ENCODE measurements around the gene EXOC3L2. TPM values are rescaled to one million over a fixed set of nuclear protein-coding genes. Genes with fewer than 3 reads are reported as not detected.

EXOC3L2 gene
- total RNA-seq, 1 experiment from 2014 or later, result not detected

DNA sequence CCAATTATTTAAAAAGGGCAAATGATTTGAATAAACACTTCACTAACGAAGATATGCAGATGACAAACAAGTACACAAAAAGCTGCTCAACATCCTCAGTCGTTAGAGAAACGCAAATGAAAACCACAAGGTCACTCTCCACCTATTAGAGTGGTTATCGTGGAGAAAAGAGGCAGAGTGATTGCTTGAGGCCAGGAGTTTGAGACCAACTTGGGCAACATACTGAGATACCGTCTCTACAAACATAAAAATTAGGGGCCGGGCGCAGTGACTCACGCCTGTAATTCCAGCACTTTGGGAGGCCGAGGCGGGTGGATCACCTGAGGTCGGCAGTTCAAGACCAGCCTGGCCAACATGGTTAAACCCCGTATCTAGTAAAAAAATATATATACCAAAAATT is 39.4 kb downstream of the EXOC3L2 start:
- intact Hi-C loops (cut with micrococcal nuclease), result no loop called here
- no peak overlapping the region for H3K9ac ChIP-seq (ENCODE audit: low read length)
- no peaks in the 10 kb centered on the region for H3K79me2 ChIP-seq (ENCODE audit: insufficient read depth, low read length)
- no peak overlapping the region for H3K27ac ChIP-seq (ENCODE audit: low read depth, low read length)
- no peak overlapping the region for H3K4me3 ChIP-seq (replicated peaks in 1 of 2; ENCODE audit: low read depth in 1 of 2, low read length in 2 of 2)
- no TSS peak for BruUV-seq (replicated peaks)
- no peaks in the 10 kb centered on the region for H3K36me3 ChIP-seq (ENCODE audit: control insufficient read depth in 1 of 2, insufficient read depth in 2 of 2, low read length in 2 of 2)
- no peak overlapping the region for H2AFZ ChIP-seq (ENCODE audit: low read depth, low read length, poor library complexity, severe bottlenecking)
- ATAC-seq (no peak), DNase-seq (ENCODE audit: low read depth, low spot score) (no peak)
- TF ChIP-seq FOSL1 (IDR thresholded peaks at IDR 0.05; ENCODE audit: low read depth) (no peak), POLR2A (IDR thresholded peaks at IDR 0.05; ENCODE audit: borderline replicate concordance, extremely low read depth, insufficient read depth, insufficient read length) (no peak), CEBPB (IDR thresholded peaks at IDR 0.05; ENCODE audit: low read depth) (no peak), TCF7L2 (IDR thresholded peaks at IDR 0.05; ENCODE audit: borderline replicate concordance, extremely low read depth, insufficient read depth, insufficient read length) (no peak), ZNF274 (IDR thresholded peaks at IDR 0.05; ENCODE audit: low read depth, low read length) (no peak), EZH2phosphoT487 (IDR thresholded peaks at IDR 0.05; ENCODE audit: borderline replicate concordance) (no peak), JUND (IDR thresholded peaks at IDR 0.05) (no peak), CBX3 (IDR thresholded peaks at IDR 0.05; ENCODE audit: low read depth) (no peak), EZH2 (IDR thresholded peaks at IDR 0.05) (no peak), SP1 (IDR thresholded peaks at IDR 0.05; ENCODE audit: low read depth) (no peak), SIN3A (IDR thresholded peaks at IDR 0.05; ENCODE audit: low read depth) (no peak), RAD21 (IDR thresholded peaks at IDR 0.05; ENCODE audit: low read depth) (no peak), ZFX (IDR thresholded peaks at IDR 0.05) (no peak)
- TF ChIP-seq, protein P1, sequence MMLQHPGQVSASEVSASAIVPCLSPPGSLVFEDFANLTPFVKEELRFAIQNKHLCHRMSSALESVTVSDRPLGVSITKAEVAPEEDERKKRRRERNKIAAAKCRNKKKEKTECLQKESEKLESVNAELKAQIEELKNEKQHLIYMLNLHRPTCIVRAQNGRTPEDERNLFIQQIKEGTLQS (IDR thresholded peaks at IDR 0.05), result no peak
- TF ChIP-seq, protein P2, sequence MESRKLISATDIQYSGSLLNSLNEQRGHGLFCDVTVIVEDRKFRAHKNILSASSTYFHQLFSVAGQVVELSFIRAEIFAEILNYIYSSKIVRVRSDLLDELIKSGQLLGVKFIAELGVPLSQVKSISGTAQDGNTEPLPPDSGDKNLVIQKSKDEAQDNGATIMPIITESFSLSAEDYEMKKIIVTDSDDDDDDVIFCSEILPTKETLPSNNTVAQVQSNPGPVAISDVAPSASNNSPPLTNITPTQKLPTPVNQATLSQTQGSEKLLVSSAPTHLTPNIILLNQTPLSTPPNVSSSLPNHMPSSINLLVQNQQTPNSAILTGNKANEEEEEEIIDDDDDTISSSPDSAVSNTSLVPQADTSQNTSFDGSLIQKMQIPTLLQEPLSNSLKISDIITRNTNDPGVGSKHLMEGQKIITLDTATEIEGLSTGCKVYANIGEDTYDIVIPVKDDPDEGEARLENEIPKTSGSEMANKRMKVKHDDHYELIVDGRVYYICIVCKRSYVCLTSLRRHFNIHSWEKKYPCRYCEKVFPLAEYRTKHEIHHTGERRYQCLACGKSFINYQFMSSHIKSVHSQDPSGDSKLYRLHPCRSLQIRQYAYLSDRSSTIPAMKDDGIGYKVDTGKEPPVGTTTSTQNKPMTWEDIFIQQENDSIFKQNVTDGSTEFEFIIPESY (IDR thresholded peaks at IDR 0.05; ENCODE audit: extremely low read depth, insufficient replicate concordance, low read length), result no peak
- TF ChIP-seq, protein P3, sequence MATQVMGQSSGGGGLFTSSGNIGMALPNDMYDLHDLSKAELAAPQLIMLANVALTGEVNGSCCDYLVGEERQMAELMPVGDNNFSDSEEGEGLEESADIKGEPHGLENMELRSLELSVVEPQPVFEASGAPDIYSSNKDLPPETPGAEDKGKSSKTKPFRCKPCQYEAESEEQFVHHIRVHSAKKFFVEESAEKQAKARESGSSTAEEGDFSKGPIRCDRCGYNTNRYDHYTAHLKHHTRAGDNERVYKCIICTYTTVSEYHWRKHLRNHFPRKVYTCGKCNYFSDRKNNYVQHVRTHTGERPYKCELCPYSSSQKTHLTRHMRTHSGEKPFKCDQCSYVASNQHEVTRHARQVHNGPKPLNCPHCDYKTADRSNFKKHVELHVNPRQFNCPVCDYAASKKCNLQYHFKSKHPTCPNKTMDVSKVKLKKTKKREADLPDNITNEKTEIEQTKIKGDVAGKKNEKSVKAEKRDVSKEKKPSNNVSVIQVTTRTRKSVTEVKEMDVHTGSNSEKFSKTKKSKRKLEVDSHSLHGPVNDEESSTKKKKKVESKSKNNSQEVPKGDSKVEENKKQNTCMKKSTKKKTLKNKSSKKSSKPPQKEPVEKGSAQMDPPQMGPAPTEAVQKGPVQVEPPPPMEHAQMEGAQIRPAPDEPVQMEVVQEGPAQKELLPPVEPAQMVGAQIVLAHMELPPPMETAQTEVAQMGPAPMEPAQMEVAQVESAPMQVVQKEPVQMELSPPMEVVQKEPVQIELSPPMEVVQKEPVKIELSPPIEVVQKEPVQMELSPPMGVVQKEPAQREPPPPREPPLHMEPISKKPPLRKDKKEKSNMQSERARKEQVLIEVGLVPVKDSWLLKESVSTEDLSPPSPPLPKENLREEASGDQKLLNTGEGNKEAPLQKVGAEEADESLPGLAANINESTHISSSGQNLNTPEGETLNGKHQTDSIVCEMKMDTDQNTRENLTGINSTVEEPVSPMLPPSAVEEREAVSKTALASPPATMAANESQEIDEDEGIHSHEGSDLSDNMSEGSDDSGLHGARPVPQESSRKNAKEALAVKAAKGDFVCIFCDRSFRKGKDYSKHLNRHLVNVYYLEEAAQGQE (IDR thresholded peaks at IDR 0.05; ENCODE audit: low read depth), result no peak
- ChIA-PET CTCF (no interaction called here), RAD21 (ENCODE audit: low non-redundant PET in 1 of 2, low total read pairs in 2 of 2, uncharacterized antibody in 2 of 2, unreplicated experiment in 2 of 2) (interaction anchor here (0.6 kb wide), 2 partner anchors 30 to 362 kb away, joined by 3 read pairs; no protein-coding TSS in a partner anchor), POLR2A (interaction anchor here (0.7 kb wide), 1 partner anchor 205 kb away, joined by 3 read pairs; no protein-coding TSS in a partner anchor)
- H3K9me3 ChIP-seq (ENCODE audit: control insufficient read depth in 1 of 2, insufficient read depth in 1 of 2, low read depth in 1 of 2, low read length in 2 of 2), result no peaks in the 10 kb centered on the region
- no peaks in the 10 kb centered on the region for H3K27me3 ChIP-seq (ENCODE audit: insufficient read depth, low read length)
- no peaks in the 10 kb centered on the region for H3K4me1 ChIP-seq (ENCODE audit: control insufficient read depth in 1 of 2, insufficient read depth in 2 of 2, low read length in 2 of 2)
- no peak overlapping the region for H3K4me2 ChIP-seq (ENCODE audit: low read length)
- no peaks in the 10 kb centered on the region for H4K20me1 ChIP-seq (ENCODE audit: insufficient read depth)
- H3K9me2 ChIP-seq (ENCODE audit: insufficient read depth), result no peaks in the 10 kb centered on the region

Data from HCT116 (cell line).